IMR-90 (cell line): ENCODE results near the gene TUBB2B. TPM values are rescaled to one million over a fixed set of nuclear protein-coding genes. Genes with fewer than 3 reads are reported as not detected.
A peak's percentile ranks its signal among the peaks of the same experiment; 100 is the strongest.

Source experiments
- ATAC-seq: fragments of 200-7000 bp; cut with Tn5 transposase; 2 replicates; pipeline ENCODE4 v1.9.1; 2020; ENCODE audit warnings: low read depth, mild to moderate bottlenecking, moderate library complexity
- BruUV-seq: library from RNA; stranded (reverse); fragments of 400-500 nt; replicated peaks from 2 replicates; lab custom pipeline; 2021; lab: Mats Ljungman, UMichigan
- CTCF ChIA-PET: fragments of 300-600 bp; formaldehyde crosslinking; extraction: SDS; loops from one replicate; lab custom pipeline; 2021; ENCODE audit warnings: antibody characterized with exemption; lab: Yijun Ruan, JAX
- POLR2A ChIA-PET: fragments of 300-600 bp; sonication (Branson Sonifier 250); formaldehyde crosslinking; loops from one replicate; lab custom pipeline; 2022; ENCODE audit warnings: antibody characterized with exemption; ENCODE audit not compliant: unreplicated experiment; lab: Charles Lee
- DNase-seq: peaks from one replicate; pipeline ENCODE4 v3.0.0; 2013
- H2AFZ ChIP-seq: replicated peaks from 2 replicates; pipeline ENCODE3; 2013; ENCODE audit warnings: low read length, mild to moderate bottlenecking; ENCODE audit not compliant: poor library complexity
- H2AK5ac ChIP-seq: 2 replicates; pipeline ENCODE4 v1.6.1; 2013; ENCODE audit warnings: low read depth, low read length, inconsistent platforms
- H2AK9ac ChIP-seq: replicated peaks from 2 replicates; pipeline ENCODE3; 2013; ENCODE audit warnings: mild to moderate bottlenecking, low read depth, low read length, moderate library complexity; ENCODE audit not compliant: poor library complexity
- H2BK120ac ChIP-seq: 2 replicates; pipeline ENCODE4 v1.6.1; 2013; ENCODE audit warnings: low read depth, low read length, inconsistent platforms
- H2BK15ac ChIP-seq: 3 replicates; pipeline ENCODE4 v1.6.1; 2013; ENCODE audit warnings: low read depth, low read length, inconsistent platforms
- H2BK20ac ChIP-seq: 2 replicates; pipeline ENCODE4 v1.6.1; 2013; ENCODE audit warnings: low read depth, mild to moderate bottlenecking, inconsistent platforms, low read length, moderate library complexity
- H2BK5ac ChIP-seq: 2 replicates; pipeline ENCODE4 v1.6.1; 2013; ENCODE audit warnings: mild to moderate bottlenecking, low read depth, low read length, inconsistent platforms; ENCODE audit not compliant: poor library complexity, severe bottlenecking
- H3K14ac ChIP-seq: replicated peaks from 2 replicates; pipeline ENCODE4 v1.6.1; 2013; ENCODE audit warnings: low read depth, low read length, inconsistent platforms
- H3K18ac ChIP-seq: 2 replicates; pipeline ENCODE4 v1.6.1; 2013; ENCODE audit warnings: low read depth, low read length, control low read depth
- H3K23ac ChIP-seq: 2 replicates; pipeline ENCODE4 v1.6.1; 2013; ENCODE audit warnings: low read depth, low read length, inconsistent platforms
- H3K27ac ChIP-seq: 2 replicates; pipeline ENCODE4 v1.5.1; 2013; ENCODE audit warnings: mild to moderate bottlenecking, control low read depth, low read length; ENCODE audit not compliant: insufficient read depth
- H3K27me3 ChIP-seq: 2 replicates; pipeline ENCODE4 v1.6.1; 2013; ENCODE audit warnings: low read length; ENCODE audit not compliant: control insufficient read depth, insufficient read depth
- H3K36me3 ChIP-seq: 2 replicates; pipeline ENCODE4 v1.6.1; 2013; ENCODE audit warnings: low read length, mixed read lengths; ENCODE audit not compliant: control insufficient read depth, insufficient read depth
- H3K4ac ChIP-seq: 2 replicates; pipeline ENCODE4 v1.6.1; 2013; ENCODE audit warnings: low read depth, low read length, inconsistent platforms
- H3K4me1 ChIP-seq: 2 replicates; pipeline ENCODE4 v1.6.1; 2013; ENCODE audit warnings: low read length, mixed read lengths; ENCODE audit not compliant: control insufficient read depth, insufficient read depth
- H3K4me2 ChIP-seq: 2 replicates; pipeline ENCODE4 v1.6.1; 2013; ENCODE audit warnings: low read depth, mild to moderate bottlenecking, control low read depth, low read length, moderate library complexity
- H3K4me3 ChIP-seq: 2 replicates; pipeline ENCODE4 v1.5.1; 2013; ENCODE audit warnings: low read depth, mild to moderate bottlenecking, control low read depth, low read length, moderate library complexity; ENCODE audit not compliant: insufficient read depth
- H3K56ac ChIP-seq: 2 replicates; pipeline ENCODE4 v1.6.1; 2013; ENCODE audit warnings: low read length, inconsistent platforms; ENCODE audit not compliant: insufficient read depth; ENCODE audit errors: extremely low read depth
- H3K79me1 ChIP-seq, 2 experiments: 2 replicates each; pipeline ENCODE4 v1.6.1; 2013; ENCODE audit warnings: low read length in 2 of 2, inconsistent platforms in 1 of 2, low read depth in 1 of 2
- H3K9ac ChIP-seq: 2 replicates; pipeline ENCODE4 v1.6.1; 2013; ENCODE audit warnings: low read depth, low read length, control low read depth
- H3K9me1 ChIP-seq: 2 replicates; pipeline ENCODE4 v1.6.1; 2013; ENCODE audit warnings: low read length, inconsistent platforms; ENCODE audit not compliant: insufficient read depth
- H3K9me3 ChIP-seq: 2 replicates; pipeline ENCODE4 v1.6.1; 2013; ENCODE audit warnings: low read length; ENCODE audit not compliant: control insufficient read depth, insufficient read depth
- H4K20me1 ChIP-seq: 2 replicates; pipeline ENCODE4 v1.6.1; 2013; ENCODE audit warnings: low read length, inconsistent platforms; ENCODE audit not compliant: insufficient read depth
- H4K5ac ChIP-seq: 2 replicates; pipeline ENCODE4 v1.6.1; 2013; ENCODE audit warnings: mild to moderate bottlenecking, low read depth, low read length, control low read depth
- H4K8ac ChIP-seq, 2 experiments: 2 replicates each; pipeline ENCODE4 v1.6.1; 2013; ENCODE audit warnings: low read depth in 2 of 2, low read length in 2 of 2, control low read depth in 1 of 2, inconsistent platforms in 1 of 2
- H4K91ac ChIP-seq: 2 replicates; pipeline ENCODE4 v1.6.1; 2013; ENCODE audit warnings: low read depth, low read length, inconsistent platforms; ENCODE audit not compliant: insufficient read depth
- BHLHE40 ChIP-seq: fragments of 150-350 bp; IDR thresholded peaks from 2 replicates; pipeline ENCODE4 v1.6.1; 2016; ENCODE audit warnings: mild to moderate bottlenecking, low read depth, low read length
- CEBPB ChIP-seq: IDR thresholded peaks from 2 replicates; pipeline ENCODE4 v1.6.1; 2012; ENCODE audit warnings: low read depth, low read length, improper control_type of control experiment
- CHD1 ChIP-seq: IDR thresholded peaks from 2 replicates; pipeline ENCODE4 v1.6.1; 2012; ENCODE audit warnings: low read depth, low read length, improper control_type of control experiment
- FOS ChIP-seq: fragments of 150-350 bp; IDR thresholded peaks from 2 replicates; pipeline ENCODE4 v1.6.1; 2016; ENCODE audit warnings: low read depth, low read length
- MAFK ChIP-seq: IDR thresholded peaks from 2 replicates; pipeline ENCODE4 v1.6.1; 2012; ENCODE audit warnings: low read depth, low read length, improper control_type of control experiment
- MAZ ChIP-seq: IDR thresholded peaks from 2 replicates; pipeline ENCODE4 v1.6.1; 2012; ENCODE audit warnings: low read depth, mild to moderate bottlenecking, low read length, improper control_type of control experiment, moderate library complexity, borderline replicate concordance
- MXI1 ChIP-seq: IDR thresholded peaks from 2 replicates; pipeline ENCODE4 v1.6.1; 2012; ENCODE audit warnings: low read depth, mild to moderate bottlenecking, low read length, moderate library complexity, borderline replicate concordance
- POLR2A ChIP-seq: IDR thresholded peaks from 2 replicates; pipeline ENCODE4 v1.6.1; 2012; ENCODE audit warnings: mild to moderate bottlenecking, low read depth, low read length
- RCOR1 ChIP-seq: IDR thresholded peaks from 2 replicates; pipeline ENCODE4 v1.6.1; 2012; ENCODE audit warnings: mild to moderate bottlenecking, low read length, improper control_type of control experiment; ENCODE audit not compliant: insufficient replicate concordance
- SMC3 ChIP-seq: fragments of 150-350 bp; IDR thresholded peaks from 2 replicates; pipeline ENCODE4 v1.6.1; 2016; ENCODE audit warnings: low read depth, mild to moderate bottlenecking, antibody characterized with exemption, low read length, moderate library complexity
- WGBS, 2 experiments: methylation state at CpG; one replicate each; pipeline versions ENCODE4 v1.1.5 to v1.1.7; 2013; ENCODE audit warnings: missing lambda C conversion rate in 2 of 2; ENCODE audit not compliant: insufficient read length in 1 of 2; ENCODE audit errors: extremely low coverage in 2 of 2; 5-methylcytosine and 5-hydroxymethylcytosine counted together
- dilution Hi-C: fragments of 300-500 bp; cut with HindIII; formaldehyde crosslinking; loops from one replicate; pipeline ENCODE4 v1.14.3; 2018; ENCODE audit warnings: low sequenced_read_pairs; ENCODE audit not compliant: unreplicated experiment
- in situ Hi-C: fragments of 300-500 bp; cut with MboI; formaldehyde crosslinking; loops from 3 replicates; pipeline ENCODE4 v1.14.3; 2019; ENCODE audit warnings: low sequenced_read_pairs, inconsistent platforms, mixed read lengths
- intact Hi-C: fragments of 100-400 bp; cut with micrococcal nuclease; formaldehyde crosslinking; loops from 2 replicates; pipeline ENCODE4 v1.10.0; 2022
- polyA plus RNA-seq, 3 experiments: library from polyadenylated mRNA; depleted of rRNA; stranded (reverse); fragments of >200 nt; gene quantifications; 2 replicates each; pipeline ENCODE4 v1.2.3, GENCODE V29; 2012; ENCODE audit warnings: low replicate concordance in 1 of 3
- total RNA-seq: library from RNA; depleted of rRNA; stranded (reverse); fragments of >200 nt; gene quantifications from 2 replicates; pipeline ENCODE4 v1.2.3, GENCODE V29; 2012
- TF ChIP-seq, protein P1 (sequence below): fragments of 150-350 bp; IDR thresholded peaks from 2 replicates; pipeline ENCODE4 v1.6.1; 2017; ENCODE audit warnings: mild to moderate bottlenecking, antibody characterized with exemption, low read length, low read depth
- TF ChIP-seq, protein P2 (sequence below): conservative IDR thresholded peaks from 2 replicates; pipeline ENCODE4 v1.5.1; 2012; ENCODE audit warnings: mild to moderate bottlenecking, low read depth, low read length, improper control_type of control experiment

Gene TUBB2B
- total and polyA plus RNA-seq, 2 of the 4 experiments (the other 2 are of a cell fraction), result 13.6 to 21.1 TPM

DNA sequence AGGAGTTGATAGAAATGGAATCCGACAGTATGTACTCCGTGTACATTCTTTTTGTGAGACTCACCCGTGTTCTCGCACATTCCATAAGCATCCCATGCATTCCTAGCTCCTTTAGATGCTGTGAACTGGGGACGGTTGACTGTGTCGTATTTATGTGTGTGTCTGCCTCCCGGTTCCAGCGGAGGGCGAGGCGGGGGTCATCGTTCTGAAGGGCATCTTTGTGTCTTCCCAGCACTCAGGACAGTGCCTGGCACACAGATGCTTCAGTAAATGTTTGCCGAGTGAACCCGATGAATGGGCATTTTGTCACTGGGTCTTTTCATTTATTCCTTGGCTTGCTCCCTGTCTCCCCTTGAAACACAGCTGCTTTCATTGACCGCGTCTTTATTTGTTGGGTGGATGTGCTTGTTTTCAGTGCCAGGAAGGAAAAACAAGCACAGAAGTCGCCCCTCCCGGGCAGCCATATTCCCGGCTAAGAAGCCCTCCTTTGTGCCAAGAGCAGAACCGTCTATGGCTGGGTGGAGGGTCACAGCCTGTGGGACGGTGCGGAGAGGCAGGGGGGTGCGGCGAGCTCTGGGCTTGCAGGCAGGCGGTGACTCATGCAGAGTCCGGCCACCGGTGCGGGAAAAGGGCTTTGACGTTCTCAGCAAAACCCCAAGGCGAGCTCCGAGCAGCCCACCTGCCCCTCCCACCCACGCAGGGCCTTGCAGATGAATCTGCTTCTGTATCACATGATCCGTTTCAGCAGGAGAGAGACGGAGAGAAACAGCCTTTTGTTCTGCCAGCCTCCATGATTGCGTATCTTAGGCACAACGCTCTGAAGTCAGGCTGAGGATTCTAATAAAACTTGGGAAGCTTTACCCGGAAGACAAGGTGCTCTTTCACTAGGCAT is 20.0 kb upstream of the TUBB2B start:
- BruUV-seq, result no TSS peak
- ATAC-seq (peak; percentile 84), DNase-seq (peak; percentile 97)
- intact Hi-C loops (loop anchor here (1.0 kb wide), 3 partner anchors 16 to 85 kb away; no protein-coding TSS in a partner anchor), dilution Hi-C loops (no loop called here), in situ Hi-C loops (no loop called here)
- peak overlapping the region; percentile 96 for H2AK5ac ChIP-seq
- H4K91ac ChIP-seq, result peak overlapping the region; percentile 97
- 24% methylated on average over 10 of the region's 36 CpGs; no CpG with 5 or more reads in 1 of the 2 experiments for WGBS, 2 experiments
- peak overlapping the region; percentile 88 for H2AFZ ChIP-seq
- peak overlapping the region; percentile 98 for H2AK9ac ChIP-seq
- no peaks in the 10 kb centered on the region for H4K20me1 ChIP-seq
- H3K14ac ChIP-seq, result peak overlapping the region; percentile 96
- peak overlapping the region; percentile 79 for H3K9ac ChIP-seq
- peak overlapping the region; percentile 96 for H3K18ac ChIP-seq
- H3K23ac ChIP-seq, result peak overlapping the region; percentile 87
- peak overlapping the region; percentile 93 for H2BK5ac ChIP-seq
- peak overlapping the region; percentile 73 for H3K27ac ChIP-seq
- peak overlapping the region; percentile 80 for H2BK20ac ChIP-seq
- H4K5ac ChIP-seq, result peak overlapping the region; percentile 98
- TF ChIP-seq POLR2A, result 0 out of 2 replicates have a peak, but pooled peaks have one; percentile 18
- TF ChIP-seq RCOR1, result no peak
- peak; percentile 85 for TF ChIP-seq FOS
- TF ChIP-seq, protein P1, sequence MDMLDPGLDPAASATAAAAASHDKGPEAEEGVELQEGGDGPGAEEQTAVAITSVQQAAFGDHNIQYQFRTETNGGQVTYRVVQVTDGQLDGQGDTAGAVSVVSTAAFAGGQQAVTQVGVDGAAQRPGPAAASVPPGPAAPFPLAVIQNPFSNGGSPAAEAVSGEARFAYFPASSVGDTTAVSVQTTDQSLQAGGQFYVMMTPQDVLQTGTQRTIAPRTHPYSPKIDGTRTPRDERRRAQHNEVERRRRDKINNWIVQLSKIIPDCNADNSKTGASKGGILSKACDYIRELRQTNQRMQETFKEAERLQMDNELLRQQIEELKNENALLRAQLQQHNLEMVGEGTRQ, result peak; percentile 84
- TF ChIP-seq MAZ, result peak; percentile 42; the same call in 1 of the 2 replicates
- peak; percentile 38; the same call in 1 of the 2 replicates for TF ChIP-seq MXI1
- no peak for TF ChIP-seq CEBPB
- TF ChIP-seq CHD1, result no peak
- peak; percentile 19; the same call in 1 of the 2 replicates for TF ChIP-seq SMC3
- peak; percentile 13; the same call in 1 of the 2 replicates for TF ChIP-seq MAFK
- peak; percentile 47 for TF ChIP-seq BHLHE40
- TF ChIP-seq, protein P2, sequence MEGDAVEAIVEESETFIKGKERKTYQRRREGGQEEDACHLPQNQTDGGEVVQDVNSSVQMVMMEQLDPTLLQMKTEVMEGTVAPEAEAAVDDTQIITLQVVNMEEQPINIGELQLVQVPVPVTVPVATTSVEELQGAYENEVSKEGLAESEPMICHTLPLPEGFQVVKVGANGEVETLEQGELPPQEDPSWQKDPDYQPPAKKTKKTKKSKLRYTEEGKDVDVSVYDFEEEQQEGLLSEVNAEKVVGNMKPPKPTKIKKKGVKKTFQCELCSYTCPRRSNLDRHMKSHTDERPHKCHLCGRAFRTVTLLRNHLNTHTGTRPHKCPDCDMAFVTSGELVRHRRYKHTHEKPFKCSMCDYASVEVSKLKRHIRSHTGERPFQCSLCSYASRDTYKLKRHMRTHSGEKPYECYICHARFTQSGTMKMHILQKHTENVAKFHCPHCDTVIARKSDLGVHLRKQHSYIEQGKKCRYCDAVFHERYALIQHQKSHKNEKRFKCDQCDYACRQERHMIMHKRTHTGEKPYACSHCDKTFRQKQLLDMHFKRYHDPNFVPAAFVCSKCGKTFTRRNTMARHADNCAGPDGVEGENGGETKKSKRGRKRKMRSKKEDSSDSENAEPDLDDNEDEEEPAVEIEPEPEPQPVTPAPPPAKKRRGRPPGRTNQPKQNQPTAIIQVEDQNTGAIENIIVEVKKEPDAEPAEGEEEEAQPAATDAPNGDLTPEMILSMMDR, result no peak
- peak overlapping the region; percentile 97 for H3K4ac ChIP-seq
- ChIA-PET POLR2A (interaction anchor here (0.6 to 1.6 kb wide), 3 partner anchors 12 to 90 kb away, joined by 3 to 5 read pairs (median 4); partner anchors contain the start of gene TUBB2A), CTCF (interaction anchor here (0.6 to 1.5 kb wide), 6 partner anchors 15 to 634 kb away, joined by 3 to 7 read pairs (median 4); partner anchors contain the start of gene TUBB2A)
- no peaks in the 10 kb centered on the region for H3K79me1 ChIP-seq
- peak overlapping the region; percentile 66 to 99 for H4K8ac ChIP-seq
- H3K4me1 ChIP-seq, result peaks cover 13% of the 10 kb centered on the region
- H3K9me1 ChIP-seq, result peaks cover 10% of the 10 kb centered on the region
- peak overlapping the region; percentile 92 for H2BK120ac ChIP-seq
- peak overlapping the region; percentile 83 for H2BK15ac ChIP-seq
- H3K56ac ChIP-seq, result peak overlapping the region; percentile 86
- H3K4me2 ChIP-seq, result peak overlapping the region; percentile 45
- peaks cover 3% of the 10 kb centered on the region; the same call in 1 of the 2 replicates for H3K9me3 ChIP-seq
- H3K27me3 ChIP-seq, result no peaks in the 10 kb centered on the region
- peak overlapping the region; percentile 20; the same call in 1 of the 2 replicates for H3K4me3 ChIP-seq
- H3K36me3 ChIP-seq, result no peaks in the 10 kb centered on the region
